Measurements from ENCODE around the gene PCBD2.

GRCh38 chr5:135010502-135011354, 105.8 kb downstream of the PCBD2 start:
- TF ChIP-seq CTCF (conservative IDR thresholded peaks at IDR 0.05; ENCODE audit: low read depth, low read length) (peak; percentile 48), EZH2phosphoT487 (IDR thresholded peaks at IDR 0.05; ENCODE audit: borderline replicate concordance, low read length) (no peak)
